ENCODE results near the gene CFTR. TPM values are rescaled to one million over a fixed set of nuclear protein-coding genes. Genes with fewer than 3 reads are reported as not detected.

CFTR gene
- total RNA-seq, 4 donors from 2014 or later = 0.44 TPM; not detected in 3

DNA sequence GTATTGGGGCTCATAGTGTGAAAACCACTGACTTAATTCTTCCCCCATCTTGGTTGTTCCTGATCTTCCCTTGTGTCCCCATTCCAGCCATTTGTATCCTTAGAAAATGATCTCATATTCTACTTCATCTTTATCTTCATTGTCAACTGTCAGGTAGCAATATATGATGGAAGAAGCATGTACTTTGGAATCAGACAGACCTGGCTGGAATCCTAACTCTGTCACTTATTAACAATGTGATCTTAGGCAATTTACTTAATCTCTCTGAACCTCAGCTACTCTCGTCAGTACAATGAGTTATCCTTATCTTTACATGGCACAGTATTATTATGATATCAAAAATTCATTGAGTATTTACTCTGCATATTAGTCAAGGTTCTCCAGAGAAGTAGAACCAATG, 10.1 kb downstream of the CFTR start:
- TF ChIP-seq POLR2A (IDR thresholded peaks at IDR 0.05) = no peak
- TF ChIP-seq, protein P1, sequence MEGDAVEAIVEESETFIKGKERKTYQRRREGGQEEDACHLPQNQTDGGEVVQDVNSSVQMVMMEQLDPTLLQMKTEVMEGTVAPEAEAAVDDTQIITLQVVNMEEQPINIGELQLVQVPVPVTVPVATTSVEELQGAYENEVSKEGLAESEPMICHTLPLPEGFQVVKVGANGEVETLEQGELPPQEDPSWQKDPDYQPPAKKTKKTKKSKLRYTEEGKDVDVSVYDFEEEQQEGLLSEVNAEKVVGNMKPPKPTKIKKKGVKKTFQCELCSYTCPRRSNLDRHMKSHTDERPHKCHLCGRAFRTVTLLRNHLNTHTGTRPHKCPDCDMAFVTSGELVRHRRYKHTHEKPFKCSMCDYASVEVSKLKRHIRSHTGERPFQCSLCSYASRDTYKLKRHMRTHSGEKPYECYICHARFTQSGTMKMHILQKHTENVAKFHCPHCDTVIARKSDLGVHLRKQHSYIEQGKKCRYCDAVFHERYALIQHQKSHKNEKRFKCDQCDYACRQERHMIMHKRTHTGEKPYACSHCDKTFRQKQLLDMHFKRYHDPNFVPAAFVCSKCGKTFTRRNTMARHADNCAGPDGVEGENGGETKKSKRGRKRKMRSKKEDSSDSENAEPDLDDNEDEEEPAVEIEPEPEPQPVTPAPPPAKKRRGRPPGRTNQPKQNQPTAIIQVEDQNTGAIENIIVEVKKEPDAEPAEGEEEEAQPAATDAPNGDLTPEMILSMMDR (IDR thresholded peaks at IDR 0.05 in 4 of 5, conservative IDR thresholded peaks at IDR 0.05 in 1 of 5) = no peak
- H3K9me3 ChIP-seq = no peaks in the 10 kb centered on the region
- no peaks in the 10 kb centered on the region for H3K4me1 ChIP-seq
- in situ Hi-C loops (cut with MboI; ENCODE audit: low sequenced_read_pairs in 4 of 4) (no loop called here), intact Hi-C loops (cut with DNase I; ENCODE audit: low total_unique reads) (no loop called here)
- H3K27ac ChIP-seq = no peak overlapping the region
- no peaks in the 10 kb centered on the region for H3K36me3 ChIP-seq
- no peak for ATAC-seq
- H3K27me3 ChIP-seq = no peaks in the 10 kb centered on the region
- DNase-seq = no peak
- H3K4me3 ChIP-seq = no peak overlapping the region

DNA sequence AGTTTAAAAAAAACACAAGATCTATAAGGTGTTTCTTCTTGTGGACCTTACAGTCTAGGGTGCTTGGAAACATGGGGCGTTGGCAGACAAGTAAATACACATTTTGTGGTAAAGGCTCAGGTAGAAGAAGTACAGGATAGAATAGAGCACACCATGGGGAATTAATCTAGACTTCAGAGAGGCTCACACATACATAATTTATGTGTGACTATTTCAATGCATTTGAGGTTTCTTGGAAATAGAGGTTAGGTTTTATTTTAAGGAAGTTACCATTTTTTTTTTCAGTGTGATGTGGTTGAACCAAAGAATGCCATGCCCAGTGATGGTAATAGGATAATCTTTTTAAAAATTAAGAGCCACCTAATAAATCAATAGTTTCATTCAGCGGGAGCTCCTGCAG, 12.8 kb downstream of the CFTR start:
- no peak for DNase-seq
- in situ Hi-C loops (cut with MboI; ENCODE audit: low sequenced_read_pairs in 4 of 4) = no loop called here
- TF ChIP-seq POLR2A (IDR thresholded peaks at IDR 0.05) = no peak
- TF ChIP-seq, protein P1 (IDR thresholded peaks at IDR 0.05 in 4 of 5, conservative IDR thresholded peaks at IDR 0.05 in 1 of 5) = no peak
- ATAC-seq = no peak
- intact Hi-C loops (cut with DNase I; ENCODE audit: low total_unique reads) = no loop called here
- Histone ChIP-seq H3K9me3 (no peaks in the 10 kb centered on the region), H3K36me3 (no peaks in the 10 kb centered on the region), H3K4me1 (no peaks in the 10 kb centered on the region), H3K27me3 (no peaks in the 10 kb centered on the region), H3K4me3 (no peak overlapping the region), H3K27ac (no peak overlapping the region)

DNA sequence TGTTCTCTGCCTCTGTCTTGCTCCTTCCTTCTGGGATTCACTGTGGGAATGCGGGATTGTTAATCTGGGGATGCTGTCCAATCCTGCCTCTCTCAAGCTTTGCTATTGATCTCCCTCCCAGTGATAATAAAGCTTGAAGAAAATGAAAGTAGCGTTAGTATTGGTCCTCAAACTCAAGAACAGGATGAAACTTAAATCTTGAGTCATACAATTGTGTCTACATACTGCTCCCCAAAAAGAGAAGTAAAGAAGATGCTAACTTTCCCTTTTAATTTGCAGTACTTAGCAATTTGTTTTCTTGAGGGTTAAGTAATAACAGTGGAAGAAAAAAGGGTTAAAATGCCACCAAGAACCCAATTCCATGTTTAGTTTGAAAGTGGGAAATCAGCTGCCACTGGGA, 13.6 kb downstream of the CFTR start:
- H3K4me3 ChIP-seq = no peak overlapping the region
- intact Hi-C loops (cut with DNase I; ENCODE audit: low total_unique reads) = no loop called here
- H3K27me3 ChIP-seq = no peaks in the 10 kb centered on the region
- H3K27ac ChIP-seq = no peak overlapping the region
- in situ Hi-C loops (cut with MboI; ENCODE audit: low sequenced_read_pairs in 4 of 4) = no loop called here
- no peaks in the 10 kb centered on the region for H3K36me3 ChIP-seq
- ATAC-seq (no peak), DNase-seq (no peak)
- H3K9me3 ChIP-seq = no peaks in the 10 kb centered on the region
- TF ChIP-seq, protein P1 (IDR thresholded peaks at IDR 0.05 in 4 of 5, conservative IDR thresholded peaks at IDR 0.05 in 1 of 5) = no peak
- TF ChIP-seq POLR2A (IDR thresholded peaks at IDR 0.05) = no peak
- H3K4me1 ChIP-seq = no peaks in the 10 kb centered on the region

GRCh38 chr7:117495308-117495707, 15.5 kb downstream of the CFTR start:
- no peak for TF ChIP-seq POLR2A (IDR thresholded peaks at IDR 0.05)
- TF ChIP-seq, protein P1 (IDR thresholded peaks at IDR 0.05 in 4 of 5, conservative IDR thresholded peaks at IDR 0.05 in 1 of 5) = no peak
- in situ Hi-C loops (cut with MboI; ENCODE audit: low sequenced_read_pairs in 4 of 4) = no loop called here
- intact Hi-C loops (cut with DNase I; ENCODE audit: low total_unique reads) = no loop called here
- Histone ChIP-seq H3K9me3 (no peaks in the 10 kb centered on the region), H3K36me3 (no peaks in the 10 kb centered on the region), H3K4me1 (no peaks in the 10 kb centered on the region), H3K27ac (no peak overlapping the region), H3K4me3 (no peak overlapping the region), H3K27me3 (no peaks in the 10 kb centered on the region)
- ATAC-seq = no peak
- DNase-seq = no peak

DNA sequence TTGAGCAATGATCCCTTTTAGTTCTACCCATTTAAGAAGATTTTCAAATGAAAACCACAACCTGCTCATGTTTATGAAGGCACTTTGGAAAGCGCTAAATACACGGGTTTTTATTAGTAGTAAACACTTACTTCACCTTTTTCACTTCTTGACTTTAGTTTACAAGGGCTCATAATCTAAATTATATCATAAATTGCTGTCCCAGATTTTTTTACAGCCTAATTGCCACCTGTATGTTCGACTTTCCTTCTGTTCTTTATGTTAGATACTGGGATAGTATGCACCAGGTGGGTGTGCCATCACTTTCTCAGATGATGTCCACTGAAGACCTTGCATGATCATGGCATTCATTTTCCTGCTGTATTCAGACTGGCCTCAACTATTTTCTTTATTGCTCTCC, 22.5 kb downstream of the CFTR start:
- Histone ChIP-seq H3K27ac (no peak overlapping the region), H3K27me3 (no peaks in the 10 kb centered on the region), H3K36me3 (no peaks in the 10 kb centered on the region), H3K9me3 (no peaks in the 10 kb centered on the region), H3K4me3 (no peak overlapping the region), H3K4me1 (no peaks in the 10 kb centered on the region)
- no peak for DNase-seq
- ATAC-seq = no peak
- in situ Hi-C loops (cut with MboI; ENCODE audit: low sequenced_read_pairs in 4 of 4) (no loop called here), intact Hi-C loops (cut with DNase I; ENCODE audit: low total_unique reads) (no loop called here)
- TF ChIP-seq, protein P1 (IDR thresholded peaks at IDR 0.05 in 4 of 5, conservative IDR thresholded peaks at IDR 0.05 in 1 of 5) = no peak
- TF ChIP-seq POLR2A (IDR thresholded peaks at IDR 0.05) = no peak

All from gastrocnemius medialis (tissue), 4 donors.